Jurkat, Clone E6-1 (cell line): ENCODE results near the gene WDR70.
"Not testable (repeated sequence)": the region's sequence is repeated elsewhere in the genome, so short reads cannot be mapped to it uniquely, and the experiment has no call there.

Experiments
- DNase-seq: peaks from one replicate; pipeline ENCODE4 v3.0.0-alpha.2; 2011; ENCODE audit warnings: low read depth, low spot score
- H3K4me3 ChIP-seq: 2 replicates; pipeline ENCODE4 v1.5.1; 2011; ENCODE audit warnings: mild to moderate bottlenecking, low read length, control low read depth, moderate library complexity

WDR70 gene

GRCh38 chr5:37662789-37663485, 283.8 kb downstream of the WDR70 start:
- DNase-seq = no peak
- H3K4me3 ChIP-seq = no peak overlapping the region

DNA sequence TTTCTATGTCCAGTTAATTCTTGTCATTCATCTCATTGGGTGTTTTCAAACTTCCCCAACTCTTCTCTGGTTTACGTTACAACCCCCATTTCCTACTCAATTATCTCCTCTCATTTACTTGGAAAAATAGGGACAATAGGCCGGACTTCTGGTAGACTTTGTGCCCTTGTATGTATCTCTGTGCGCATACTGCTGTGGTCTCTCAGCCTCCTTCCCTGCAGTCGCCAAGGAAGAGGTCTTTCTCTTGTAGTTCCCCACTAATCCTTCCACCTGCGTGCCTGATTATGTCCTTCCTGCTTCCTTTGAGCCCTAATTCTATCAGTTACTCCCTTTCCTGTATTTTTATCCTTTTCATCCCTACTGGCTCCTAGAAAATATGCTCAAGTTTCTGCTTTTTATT, 284.4 kb downstream of the WDR70 start:
- no peak overlapping the region for H3K4me3 ChIP-seq
- no peak for DNase-seq

- H3K4me3 ChIP-seq = no peak overlapping the region
- no peak for DNase-seq
Measured at GRCh38 chr5:37664551-37664950, 285.4 kb downstream of the WDR70 start.

GRCh38 chr5:37665272-37665671, 286.2 kb downstream of the WDR70 start:
- peak; percentile 24 for DNase-seq

DNA sequence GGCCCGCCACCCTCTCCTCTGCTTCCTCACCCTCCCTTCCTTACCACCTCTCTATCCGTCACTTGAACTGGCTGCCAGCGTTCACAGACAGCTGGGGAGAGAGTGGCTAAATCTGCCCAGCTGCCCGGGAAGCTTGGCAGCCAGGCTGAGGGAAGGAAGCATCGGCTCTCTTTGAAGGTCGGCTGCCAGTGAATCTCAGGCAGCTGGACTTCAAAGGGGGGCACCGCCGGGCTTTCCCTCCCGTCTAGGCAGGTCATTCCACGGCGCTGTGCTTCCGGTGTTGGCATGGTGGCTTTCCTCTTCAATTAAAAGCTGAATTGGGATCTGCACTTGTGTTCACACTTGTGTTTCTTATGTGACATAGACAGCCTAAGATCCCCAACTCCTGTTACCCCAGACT, 286.8 kb downstream of the WDR70 start:
- H3K4me3 ChIP-seq = no peak overlapping the region
- no peak for DNase-seq

More at GRCh38 chr5:37665272-37665671, 286.2 kb downstream of the WDR70 start:
- H3K4me3 ChIP-seq = no peak overlapping the region

DNA sequence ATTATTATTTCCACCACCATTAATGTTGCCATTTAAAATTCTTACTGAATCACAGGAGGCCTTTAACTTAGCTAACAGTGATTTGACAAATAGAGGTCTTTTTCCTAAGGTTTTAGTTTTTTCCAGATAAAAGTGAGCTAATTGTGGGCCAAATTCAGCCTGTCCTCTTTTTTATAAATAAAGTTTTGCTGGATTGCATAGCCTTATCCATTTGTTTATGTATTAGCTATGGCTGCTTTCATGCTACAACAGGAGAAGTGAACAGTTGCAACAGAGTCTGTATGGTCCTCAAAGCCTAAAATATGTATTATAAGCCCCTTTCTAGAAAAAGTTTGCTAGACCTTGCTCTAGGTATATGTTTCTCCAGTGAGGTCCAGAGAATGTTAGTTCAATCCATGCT, 288.3 kb downstream of the WDR70 start:
- no peak for DNase-seq
- no peak overlapping the region for H3K4me3 ChIP-seq

- H3K4me3 ChIP-seq = no peak overlapping the region
- DNase-seq = no peak
Measured at GRCh38 chr5:37667846-37668245, 288.7 kb downstream of the WDR70 start.

DNA sequence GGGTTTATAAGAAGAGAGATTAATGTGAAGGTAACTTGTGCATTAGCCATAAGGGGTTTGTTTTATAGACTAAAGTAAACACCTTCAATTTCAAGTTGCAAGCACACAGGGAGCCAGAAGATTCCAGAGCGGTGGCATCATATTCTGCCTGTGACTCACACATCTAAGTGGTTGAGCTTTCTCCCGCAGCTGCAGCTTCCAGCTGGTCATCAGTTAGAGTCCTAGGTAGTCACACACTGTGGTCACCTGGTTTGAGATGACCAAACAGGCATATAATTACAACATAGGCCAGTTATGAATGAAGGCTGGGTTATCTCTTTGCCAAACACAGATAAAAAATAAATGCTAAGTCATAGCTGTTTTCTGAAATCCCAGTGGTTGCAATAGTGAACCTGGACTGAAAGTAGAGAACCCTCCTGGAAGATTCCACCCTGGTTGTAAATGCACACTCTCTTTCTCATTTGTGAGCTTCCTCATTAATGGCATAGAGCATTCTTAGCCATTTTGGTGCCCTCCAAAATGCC, 289.5 kb downstream of the WDR70 start:
- no peak overlapping the region for H3K4me3 ChIP-seq
- no peak for DNase-seq

- H3K4me3 ChIP-seq = peak overlapping the region; percentile 22
- DNase-seq = peak; percentile 87
Measured at GRCh38 chr5:37672118-37672588, 293.0 kb downstream of the WDR70 start.

- not testable (repeated sequence) for H3K4me3 ChIP-seq, DNase-seq
Measured at GRCh38 chr5:37674361-37674760, 295.2 kb downstream of the WDR70 start.

DNA sequence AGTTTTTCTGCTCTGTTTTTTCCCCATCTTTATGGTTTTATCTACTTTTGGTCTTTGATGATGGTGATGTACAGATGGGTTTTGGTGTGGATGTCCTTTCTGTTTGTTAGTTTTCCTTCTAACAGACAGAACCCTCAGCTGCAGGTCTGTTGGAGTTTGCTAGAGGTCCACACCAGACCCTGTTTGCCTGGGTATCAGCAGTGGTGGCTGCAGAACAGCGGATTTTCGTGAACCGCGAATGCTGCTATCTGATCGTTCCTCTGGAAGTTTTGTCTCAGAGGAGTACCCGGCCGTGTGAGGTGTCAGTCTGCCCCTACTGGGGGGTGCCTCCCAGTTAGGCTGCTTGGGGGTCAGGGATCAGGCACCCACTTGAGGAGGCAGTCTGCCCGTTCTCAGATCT, 300.2 kb downstream of the WDR70 start:
- H3K4me3 ChIP-seq, DNase-seq: not testable (repeated sequence)

GRCh38 chr5:37679903-37680302, 300.8 kb downstream of the WDR70 start:
- not testable (repeated sequence) for DNase-seq, H3K4me3 ChIP-seq

DNA sequence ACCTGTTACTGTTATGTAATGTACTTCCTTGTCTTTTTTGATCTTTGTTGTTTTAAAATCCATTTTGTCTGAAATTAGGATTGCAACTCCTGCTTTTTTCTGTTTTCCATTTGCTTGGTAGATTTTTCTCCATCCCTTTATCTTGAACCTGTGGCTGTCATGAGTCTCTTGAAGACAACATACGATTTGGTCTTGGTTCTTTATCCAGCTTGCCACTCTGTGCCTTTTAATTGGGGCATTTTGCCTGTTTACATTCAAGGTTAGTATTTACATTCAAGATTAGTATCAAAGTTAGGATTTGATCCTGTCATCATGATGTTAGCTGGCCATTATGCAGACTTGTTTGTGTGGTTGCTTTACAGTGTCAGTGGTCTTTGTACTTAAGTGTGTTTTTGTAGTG, 304.0 kb downstream of the WDR70 start:
- no peak for DNase-seq
- no peak overlapping the region for H3K4me3 ChIP-seq

- DNase-seq = no peak
- H3K4me3 ChIP-seq = no peak overlapping the region
Measured at GRCh38 chr5:37685211-37685610, 306.1 kb downstream of the WDR70 start.

- no peak overlapping the region for H3K4me3 ChIP-seq
- DNase-seq = no peak
Measured at GRCh38 chr5:37685816-37686215, 306.7 kb downstream of the WDR70 start.

GRCh38 chr5:37688925-37689324, 309.8 kb downstream of the WDR70 start:
- not testable (repeated sequence) for H3K4me3 ChIP-seq, DNase-seq

- DNase-seq = not testable (repeated sequence)
Measured at GRCh38 chr5:37694333-37694732, 315.2 kb downstream of the WDR70 start.

GRCh38 chr5:37694867-37695266, 315.7 kb downstream of the WDR70 start:
- H3K4me3 ChIP-seq = no peak overlapping the region
- DNase-seq = no peak

More at GRCh38 chr5:37694333-37694732, 315.2 kb downstream of the WDR70 start:
- not testable (repeated sequence) for H3K4me3 ChIP-seq

GRCh38 chr5:37695647-37696046, 316.5 kb downstream of the WDR70 start:
- no peak overlapping the region for H3K4me3 ChIP-seq
- DNase-seq = no peak

DNA sequence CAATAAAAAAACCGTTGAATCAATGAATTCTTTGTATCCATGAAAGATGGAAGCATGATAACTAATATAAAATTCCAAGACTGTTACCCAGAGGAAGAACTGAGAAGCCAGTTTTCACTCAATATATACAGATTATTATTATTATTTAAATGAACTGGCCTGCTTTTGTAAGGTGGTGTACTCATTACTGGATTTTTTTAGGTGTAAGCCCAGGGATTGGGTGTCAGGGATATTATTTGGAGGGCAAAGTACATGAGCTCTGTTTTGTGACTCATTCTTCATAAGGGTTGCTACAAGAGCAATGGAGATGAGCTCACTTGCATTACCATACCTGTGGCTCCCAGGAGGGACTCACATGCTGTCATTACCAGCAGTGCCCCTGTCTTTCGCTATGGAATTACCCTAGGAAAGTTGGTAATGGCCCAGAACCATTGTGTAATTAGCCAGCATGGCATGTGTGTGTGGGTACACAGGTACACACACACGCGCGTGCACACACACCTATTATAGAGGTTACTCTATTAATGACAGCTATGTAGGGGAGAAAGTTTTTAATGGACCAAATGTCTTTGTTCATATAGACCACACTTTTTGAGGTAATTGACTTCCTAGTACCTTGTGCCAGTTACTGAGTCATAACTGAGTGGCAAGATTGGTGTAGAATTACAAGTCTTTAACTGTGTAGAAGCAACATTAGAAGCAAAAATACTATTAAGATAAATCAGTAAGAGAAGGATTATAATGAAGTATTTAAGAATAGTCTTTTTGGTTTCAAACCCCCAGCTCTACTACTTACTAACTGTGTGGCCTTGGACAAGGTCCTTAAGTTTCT, 317.3 kb downstream of the WDR70 start:
- no peak overlapping the region for H3K4me3 ChIP-seq
- no peak for DNase-seq
